ENCODE measurements around the gene NDUFAF3.

GRCh38 chr3:48980295-48980694, 41.6 kb upstream of the NDUFAF3 start:
- no peak for TF ChIP-seq TAF1 (IDR thresholded peaks at IDR 0.05; ENCODE audit: borderline replicate concordance, low read depth, low read length)
- no peak for TF ChIP-seq FOXM1 (IDR thresholded peaks at IDR 0.05; ENCODE audit: low read depth)
- no peak for TF ChIP-seq POLR2AphosphoS5 (IDR thresholded peaks at IDR 0.05; ENCODE audit: low read depth, low read length)
- TF ChIP-seq EZH2phosphoT487 (IDR thresholded peaks at IDR 0.05; ENCODE audit: borderline replicate concordance, low read depth), result no peak
- no peak for TF ChIP-seq RCOR1 (IDR thresholded peaks at IDR 0.05; ENCODE audit: low read length)
- TF ChIP-seq CTCF (IDR thresholded peaks at IDR 0.05), result no peak
- no peak for TF ChIP-seq FOXJ3 (CRISPR knock-in tag; IDR thresholded peaks at IDR 0.05)
- TF ChIP-seq NRF1 (IDR thresholded peaks at IDR 0.05; ENCODE audit: low read depth, low read length), result no peak

Data from SK-N-SH (cell line).